Gastrocnemius medialis (tissue), 4 donors: ENCODE measurements around the gene PLCG1.

Experiments used
- CTCF ChIP-seq, 5 experiments: fragments of 450-650 bp in 3 of 5; fragments of 200-600 bp in 2 of 5; sonication (generic) in 2 of 5; IDR thresholded peaks in 4 of 5; conservative IDR thresholded peaks in 1 of 5; 1 replicate in 4 of 5; 2 replicates in 1 of 5; pipeline ENCODE4 v1.5.1; 2016 to 2019; ENCODE audit warnings: antibody characterized with exemption in 5 of 5, mild to moderate bottlenecking in 3 of 5, moderate library complexity in 3 of 5
- POLR2A ChIP-seq, 2 donors: fragments of 450-650 bp; IDR thresholded peaks; one replicate each; pipeline ENCODE4 v1.6.1; 2017; ENCODE audit warnings: antibody characterized with exemption in 2 of 2, mild to moderate bottlenecking in 2 of 2, moderate library complexity in 2 of 2

DNA sequence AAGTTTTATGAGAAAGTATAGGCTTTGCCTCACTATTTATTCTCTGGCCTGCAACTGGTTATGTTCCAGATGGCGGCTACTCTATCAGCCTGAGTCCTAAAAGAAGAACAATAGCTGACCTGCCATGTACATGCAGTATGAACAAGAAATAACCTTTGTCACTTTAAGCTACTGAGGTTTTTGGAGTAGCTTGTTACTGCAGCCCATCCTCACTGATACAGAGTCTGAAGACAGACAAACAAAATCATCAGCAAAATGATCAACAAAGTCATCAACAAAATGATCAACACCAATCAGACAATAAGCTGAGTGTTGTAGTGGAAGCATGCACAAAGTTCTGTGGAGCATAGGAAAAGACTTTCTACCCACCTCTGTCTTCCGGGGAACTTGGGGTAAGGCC, 82.5 kb downstream of the PLCG1 start:
- no peak for TF ChIP-seq CTCF (IDR thresholded peaks at IDR 0.05 in 4 of 5, conservative IDR thresholded peaks at IDR 0.05 in 1 of 5)
- no peak for TF ChIP-seq POLR2A (IDR thresholded peaks at IDR 0.05)
